Psoas muscle (tissue), 8 donors: ENCODE results near the gene CA12. TPM values are rescaled to one million over a fixed set of nuclear protein-coding genes. Genes with fewer than 3 reads are reported as not detected.

Experiments used
- ATAC-seq, 4 donors: fragments of 200-7000 bp; cut with Tn5 transposase; one replicate each; pipeline ENCODE4 v1.9.1; 2020; ENCODE audit warnings: moderate library complexity in 3 of 4, mild to moderate bottlenecking in 2 of 4
- DNase-seq, 2 donors: peaks; one replicate each; pipeline ENCODE4 v3.0.0-alpha.2; 2020
- H3K27ac ChIP-seq: fragments of 200-600 bp; one replicate; pipeline ENCODE4 v1.8.0; 2022
- H3K27me3 ChIP-seq, 3 donors: fragments of 200-600 bp in 1 of 3; one replicate each; pipeline versions ENCODE4 v1.6.1 to v1.8.0; 2013 to 2022; ENCODE audit warnings: low read length in 2 of 3, mild to moderate bottlenecking in 2 of 3, moderate library complexity in 1 of 3; ENCODE audit not compliant: insufficient read depth in 3 of 3
- H3K36me3 ChIP-seq, 2 donors: fragments of 200-600 bp in 1 of 2; one replicate each; pipeline versions ENCODE4 v1.6.1 to v1.8.0; 2013 to 2022; ENCODE audit warnings: low read depth in 1 of 2, mild to moderate bottlenecking in 1 of 2, moderate library complexity in 1 of 2; ENCODE audit not compliant: insufficient read depth in 1 of 2
- H3K4me1 ChIP-seq: fragments of 200-600 bp; one replicate; pipeline ENCODE4 v1.8.0; 2022
- H3K4me3 ChIP-seq: fragments of 200-600 bp; one replicate; pipeline ENCODE4 v1.8.0; 2022; ENCODE audit warnings: mild to moderate bottlenecking
- H3K9me3 ChIP-seq: fragments of 200-600 bp; one replicate; pipeline ENCODE4 v1.8.0; 2022
- WGBS, 3 donors: extraction: QIAGEN DNeasy Blood & Tissue Kit; methylation state at CpG; one replicate each; pipeline versions ENCODE4 v1.1.6 to v1.1.7; 2013; 5-methylcytosine and 5-hydroxymethylcytosine counted together
- intact Hi-C, 2 donors: fragments of 100-400 bp; cut with DNase I; formaldehyde crosslinking; loops; one replicate each; pipeline versions ENCODE4 v1.11.0 to v1.14.2; 2022
- polyA plus RNA-seq, 3 donors: library from polyadenylated mRNA; stranded (reverse); fragments of 200-250 nt; gene quantifications; one replicate each; pipeline ENCODE4 v1.2.3, GENCODE V29; 2013
- total RNA-seq, 4 donors: library from RNA; stranded (reverse); fragmentation: NEBNext Ultra II Directional in 2 of 4; extraction: Animal tissue kit (Norgen Biotek cat#: 25700) in 2 of 4; gene quantifications; one replicate each; pipeline versions ENCODE4 v1.2.1 to v1.2.4, GENCODE V29; 2021 to 2023
- TF ChIP-seq, protein P1 (sequence below): fragments of 200-600 bp; IDR thresholded peaks from one replicate; pipeline ENCODE4 v1.8.0; 2022; ENCODE audit warnings: antibody characterized with exemption
- donor health status: healthy with polysubstance abuse.
- donor health status: DM: no; HTN: no; CAD: no; lungs with moderate emphysema.
- donor health status: Bipolar disorder and iron deficiency.
- donor health status: healthy.
- donor health status: DM: yes; HTN: yes; CAD: no.
- donor health status: DM: no; HTN: no; CAD: no.
- donor health status: DM: no; HTN: no; CAD: no.
- donor health status: DM: yes; HTN: yes; CAD: no.

Gene CA12
- total and polyA plus RNA-seq, 7 donors: 0.01 to 0.25 (median 0.16) TPM

GRCh38 chr15:63407612-63408011 lies 26.0 kb upstream of the CA12 start:
- ATAC-seq (no peak), DNase-seq (no peak)
- H3K27me3 ChIP-seq: no peaks in the 10 kb centered on the region
- TF ChIP-seq, protein P1, sequence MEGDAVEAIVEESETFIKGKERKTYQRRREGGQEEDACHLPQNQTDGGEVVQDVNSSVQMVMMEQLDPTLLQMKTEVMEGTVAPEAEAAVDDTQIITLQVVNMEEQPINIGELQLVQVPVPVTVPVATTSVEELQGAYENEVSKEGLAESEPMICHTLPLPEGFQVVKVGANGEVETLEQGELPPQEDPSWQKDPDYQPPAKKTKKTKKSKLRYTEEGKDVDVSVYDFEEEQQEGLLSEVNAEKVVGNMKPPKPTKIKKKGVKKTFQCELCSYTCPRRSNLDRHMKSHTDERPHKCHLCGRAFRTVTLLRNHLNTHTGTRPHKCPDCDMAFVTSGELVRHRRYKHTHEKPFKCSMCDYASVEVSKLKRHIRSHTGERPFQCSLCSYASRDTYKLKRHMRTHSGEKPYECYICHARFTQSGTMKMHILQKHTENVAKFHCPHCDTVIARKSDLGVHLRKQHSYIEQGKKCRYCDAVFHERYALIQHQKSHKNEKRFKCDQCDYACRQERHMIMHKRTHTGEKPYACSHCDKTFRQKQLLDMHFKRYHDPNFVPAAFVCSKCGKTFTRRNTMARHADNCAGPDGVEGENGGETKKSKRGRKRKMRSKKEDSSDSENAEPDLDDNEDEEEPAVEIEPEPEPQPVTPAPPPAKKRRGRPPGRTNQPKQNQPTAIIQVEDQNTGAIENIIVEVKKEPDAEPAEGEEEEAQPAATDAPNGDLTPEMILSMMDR: no peak
- H3K4me1 ChIP-seq: no peaks in the 10 kb centered on the region
- 46 to 52% (median 47%) methylated on average over 5 of the region's 5 CpGs for WGBS, 3 donors
- intact Hi-C loops: loop anchor here in 1 of 2 donors (10.0 kb wide), 1 partner anchor 233 kb away; no protein-coding TSS in a partner anchor
- no peak overlapping the region for H3K27ac ChIP-seq
- no peaks in the 10 kb centered on the region for H3K36me3 ChIP-seq
- no peak overlapping the region for H3K4me3 ChIP-seq
- no peaks in the 10 kb centered on the region for H3K9me3 ChIP-seq

DNA sequence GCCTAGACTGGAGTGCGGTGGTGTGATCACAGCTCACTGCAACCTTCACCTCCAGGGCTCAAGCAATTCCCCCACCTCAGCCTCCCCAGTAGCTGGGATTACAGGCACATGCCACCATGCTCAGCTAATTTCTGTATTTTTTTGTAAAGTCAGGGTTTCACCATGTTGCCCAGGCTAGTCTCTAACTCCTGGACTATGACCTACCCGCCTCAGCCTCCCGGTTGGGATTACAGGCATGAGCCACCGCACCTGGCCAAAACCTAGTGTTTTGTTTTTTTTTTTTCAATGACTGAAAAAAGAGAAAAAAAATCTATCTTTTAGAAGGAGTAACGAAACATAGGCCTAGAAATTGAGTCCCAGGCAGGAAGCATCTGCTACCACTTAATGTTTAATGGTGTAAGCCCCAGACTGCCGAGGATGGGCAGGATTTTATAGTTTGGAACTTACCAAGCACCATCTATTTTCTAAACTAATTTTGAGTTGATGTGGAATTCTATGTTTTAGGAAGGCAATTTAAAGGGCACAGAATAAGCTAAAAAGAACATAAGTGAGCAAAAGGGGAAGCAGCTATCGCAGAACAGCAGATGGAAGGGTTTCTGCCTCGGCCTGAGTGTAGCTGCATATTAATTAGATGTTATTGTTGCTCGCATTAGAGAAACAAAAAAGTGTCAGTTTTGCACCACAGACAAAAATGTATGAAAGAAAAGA lies 24.2 kb upstream of the CA12 start:
- Histone ChIP-seq H3K9me3 (no peaks in the 10 kb centered on the region), H3K27ac (no peak overlapping the region), H3K4me3 (no peak overlapping the region), H3K27me3 (no peaks in the 10 kb centered on the region), H3K36me3 (no peaks in the 10 kb centered on the region), H3K4me1 (no peaks in the 10 kb centered on the region)
- no peak for ATAC-seq
- intact Hi-C loops: loop anchor here in 1 of 2 donors (10.0 kb wide), 1 partner anchor 231 kb away; no protein-coding TSS in a partner anchor
- DNase-seq: no peak
- WGBS, 3 donors: 87 to 93% (median 88%) methylated on average over 9 of the region's 9 CpGs
- TF ChIP-seq, protein P1: no peak

DNA sequence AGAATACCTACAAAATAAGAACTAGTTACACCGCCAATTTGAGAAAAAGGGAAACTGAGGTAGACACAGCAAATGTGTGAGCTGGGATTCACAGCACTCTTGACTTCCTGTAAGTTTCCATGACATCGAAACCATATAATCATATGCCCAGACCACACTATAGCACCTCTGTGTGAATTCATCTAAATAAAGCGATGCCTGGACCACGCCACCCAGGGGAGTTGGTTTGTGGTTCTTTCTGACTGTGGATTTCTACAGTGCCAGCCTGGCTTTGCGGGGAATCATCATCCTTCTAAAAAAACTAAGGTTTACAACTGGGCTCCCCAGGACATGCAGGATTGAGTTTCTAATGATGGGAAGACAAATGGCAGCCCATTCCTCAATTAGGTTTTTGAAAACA lies 23.5 kb upstream of the CA12 start:
- H3K4me3 ChIP-seq: no peak overlapping the region
- TF ChIP-seq, protein P1: no peak
- 94 to 96% (median 95%) methylated on average over 5 of the region's 5 CpGs for WGBS, 3 donors
- no peaks in the 10 kb centered on the region for H3K36me3 ChIP-seq
- H3K27me3 ChIP-seq: no peaks in the 10 kb centered on the region
- H3K9me3 ChIP-seq: no peaks in the 10 kb centered on the region
- ATAC-seq (no peak), DNase-seq (no peak)
- no peak overlapping the region for H3K27ac ChIP-seq
- no peaks in the 10 kb centered on the region for H3K4me1 ChIP-seq
- intact Hi-C loops: loop anchor here in 1 of 2 donors (10.0 kb wide), 1 partner anchor 230 kb away; no protein-coding TSS in a partner anchor

DNA sequence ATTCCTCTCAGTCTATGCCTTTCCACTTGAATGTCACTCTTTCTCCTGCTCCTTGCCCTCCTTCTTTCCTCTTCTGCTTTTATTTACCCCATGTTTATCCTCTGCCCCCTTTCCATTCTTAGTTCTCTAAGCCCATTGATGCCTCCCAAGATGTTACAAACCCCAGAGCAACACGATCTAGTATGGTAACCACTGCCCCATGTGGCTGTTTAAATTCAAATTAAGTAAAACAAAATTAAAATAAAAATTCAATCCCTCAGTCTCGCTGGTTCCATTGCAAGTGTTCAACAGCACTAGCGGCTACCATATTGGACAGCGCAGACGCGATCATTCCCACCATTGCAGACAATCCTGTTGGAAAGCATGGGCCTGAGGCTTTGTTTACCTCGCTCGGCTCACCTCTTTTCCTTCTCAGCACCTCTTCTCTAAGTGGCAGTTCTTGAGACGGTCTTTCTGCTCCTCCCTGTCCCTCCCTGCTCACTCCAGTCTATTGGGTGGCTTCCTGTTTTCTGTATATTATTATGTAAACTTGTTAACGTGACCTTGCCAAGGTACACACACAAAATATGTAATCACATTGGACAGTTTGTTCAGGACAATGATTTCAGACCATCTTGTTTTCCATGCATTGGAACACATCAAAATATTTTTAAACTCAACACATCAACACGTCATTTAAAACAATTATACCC lies 21.8 kb upstream of the CA12 start:
- 82 to 86% (median 82%) methylated on average over 11 of the region's 11 CpGs for WGBS, 3 donors
- Histone ChIP-seq H3K4me3 (no peak overlapping the region), H3K36me3 (no peaks in the 10 kb centered on the region), H3K27ac (no peak overlapping the region), H3K9me3 (no peaks in the 10 kb centered on the region), H3K4me1 (no peaks in the 10 kb centered on the region), H3K27me3 (no peaks in the 10 kb centered on the region)
- intact Hi-C loops: loop anchor here (1.0 to 10.0 kb wide), 3 partner anchors 113 to 229 kb away; no protein-coding TSS in a partner anchor
- TF ChIP-seq, protein P1: no peak
- no peak for ATAC-seq
- no peak for DNase-seq
